Endothelial cell of umbilical vein (primary cell): Measurements from ENCODE around the gene EMP2. TPM values are rescaled to one million over a fixed set of nuclear protein-coding genes. Genes with fewer than 3 reads are reported as not detected.

Source experiments
- BruUV-seq: library from RNA; stranded (reverse); fragments of 400-500 nt; replicated peaks from 2 replicates; lab custom pipeline; 2021; lab: Mats Ljungman, UMichigan
- CTCF ChIA-PET: fragments of 300-600, 350-600 bp; sonication (Branson Sonifier 250); formaldehyde crosslinking; loops from one replicate; lab custom pipeline; 2021; ENCODE audit warnings: antibody characterized with exemption, inconsistent platforms; lab: Charles Lee
- POLR2A ChIA-PET: fragments of 300-600, 350-600 bp; sonication (Branson Sonifier 250); formaldehyde crosslinking; loops from one replicate; lab custom pipeline; 2021; ENCODE audit warnings: antibody characterized with exemption, inconsistent platforms; lab: Charles Lee
- DNase-seq: peaks from one replicate; pipeline ENCODE4 v3.0.0-alpha.2; 2011; ENCODE audit warnings: low read depth, low spot score
- FAIRE-seq: peaks from 2 replicates; lab custom pipeline; 2011; peaks lifted over from hg19 to GRCh38; lab: Jason Lieb, UNC
- H2AFZ ChIP-seq: 2 replicates; pipeline ENCODE4 v1.6.0; 2012; ENCODE audit warnings: low read depth, low read length, control low read depth, inconsistent platforms
- H3K27ac ChIP-seq: 2 replicates; pipeline ENCODE4 v1.5.1; 2011; ENCODE audit warnings: low read depth, mild to moderate bottlenecking, control low read depth, low read length, moderate library complexity; ENCODE audit not compliant: insufficient read depth
- H3K27me3 ChIP-seq, 2 experiments: 2 replicates each; pipeline versions ENCODE4 v1.6.0 to v1.6.1; 2011; ENCODE audit warnings: low read length in 2 of 2, mixed read lengths in 1 of 2; ENCODE audit not compliant: control insufficient read depth in 2 of 2, insufficient read depth in 2 of 2
- H3K36me3 ChIP-seq, 2 experiments: 2 replicates in 1 of 2; 3 replicates in 1 of 2; pipeline ENCODE4 v1.5.1; 2011; ENCODE audit warnings: low read length in 2 of 2, mild to moderate bottlenecking in 1 of 2, moderate library complexity in 1 of 2; ENCODE audit not compliant: control insufficient read depth in 2 of 2, insufficient read depth in 2 of 2; ENCODE audit errors: extremely low read depth in 1 of 2
- H3K4me1 ChIP-seq: 3 replicates; pipeline ENCODE4 v1.5.1; 2011; ENCODE audit warnings: mild to moderate bottlenecking, low read length; ENCODE audit not compliant: control insufficient read depth, insufficient read depth; ENCODE audit errors: extremely low read depth
- H3K4me2 ChIP-seq: 2 replicates; pipeline ENCODE4 v1.6.1; 2011; ENCODE audit warnings: low read length, control low read depth, mixed read lengths; ENCODE audit not compliant: insufficient read depth
- H3K4me3 ChIP-seq, 3 experiments: fragments of 200-600 bp in 1 of 3; sonication (generic), shearing (Covaris generic) in 1 of 3; replicated peaks in 1 of 3; 2 replicates each; pipeline ENCODE4 v1.5.1; 2011 to 2016; ENCODE audit warnings: control low read depth in 3 of 3, low read length in 3 of 3, mild to moderate bottlenecking in 2 of 3, inconsistent platforms in 1 of 3, low read depth in 1 of 3, moderate library complexity in 1 of 3; ENCODE audit not compliant: insufficient read depth in 1 of 3
- H3K79me2 ChIP-seq: 2 replicates; pipeline ENCODE4 v1.6.0; 2012; ENCODE audit warnings: low read length, inconsistent platforms; ENCODE audit not compliant: control insufficient read depth, insufficient read depth
- H3K9ac ChIP-seq: replicated peaks from 2 replicates; pipeline ENCODE3; 2011; ENCODE audit warnings: low read length, control low read depth; ENCODE audit not compliant: insufficient read depth; ENCODE audit errors: extremely low read depth
- H3K9me1 ChIP-seq: replicated peaks from 3 replicates; pipeline ENCODE4 v1.6.0; 2011; ENCODE audit warnings: mild to moderate bottlenecking, low read length; ENCODE audit not compliant: control insufficient read depth, insufficient read depth; ENCODE audit errors: extremely low read depth
- H3K9me3 ChIP-seq: replicated peaks from 2 replicates; pipeline ENCODE4 v1.5.1; 2012; ENCODE audit warnings: low read length, inconsistent platforms; ENCODE audit not compliant: control insufficient read depth, insufficient read depth
- H4K20me1 ChIP-seq: replicated peaks from 2 replicates; pipeline ENCODE3; 2011; ENCODE audit warnings: mild to moderate bottlenecking, low read length; ENCODE audit not compliant: control insufficient read depth, insufficient read depth; ENCODE audit errors: extremely low read depth
- CTCF ChIP-seq, 2 donors: IDR thresholded peaks; 1 replicate in 1 of 2; 2 replicates in 1 of 2; pipeline ENCODE4 v1.5.1; 2011; ENCODE audit warnings: low read length in 2 of 2, mild to moderate bottlenecking in 2 of 2, moderate library complexity in 2 of 2, control low read depth in 1 of 2, inconsistent platforms in 1 of 2, low read depth in 1 of 2; ENCODE audit not compliant: insufficient read depth in 1 of 2; ENCODE audit errors: extremely low read depth in 1 of 2
- EZH2 ChIP-seq: IDR thresholded peaks from 2 replicates; pipeline ENCODE4 v1.6.1; 2012; ENCODE audit warnings: borderline replicate concordance, low read depth, mild to moderate bottlenecking, moderate library complexity, low read length, inconsistent platforms; ENCODE audit not compliant: severe bottlenecking
- FOS ChIP-seq: IDR thresholded peaks from 2 replicates; pipeline ENCODE4 v1.6.1; 2011; ENCODE audit warnings: mild to moderate bottlenecking, low read length, moderate library complexity, borderline replicate concordance; ENCODE audit not compliant: insufficient read depth
- GATA2 ChIP-seq: IDR thresholded peaks from 2 replicates; pipeline ENCODE4 v1.7.0; 2011; ENCODE audit warnings: low read depth, mild to moderate bottlenecking, moderate library complexity, mixed read lengths, low read length; ENCODE audit not compliant: insufficient read length, insufficient read depth
- JUN ChIP-seq: IDR thresholded peaks from 2 replicates; pipeline ENCODE4 v1.6.1; 2011; ENCODE audit warnings: borderline replicate concordance, low read depth; ENCODE audit not compliant: insufficient read length, insufficient read depth
- MAX ChIP-seq: IDR thresholded peaks from 2 replicates; pipeline ENCODE4 v1.6.1; 2011; ENCODE audit not compliant: insufficient read depth, insufficient read length
- MYC ChIP-seq: IDR thresholded peaks from one replicate; pipeline ENCODE4 v1.6.1; 2011; ENCODE audit warnings: mild to moderate bottlenecking, low read depth, low read length
- POLR2A ChIP-seq: IDR thresholded peaks from 2 replicates; pipeline ENCODE4 v1.6.1; 2012; ENCODE audit warnings: low read depth, mild to moderate bottlenecking, control low read depth, low read length
- POLR2AphosphoS5 ChIP-seq: IDR thresholded peaks from 2 replicates; pipeline ENCODE4 v1.6.1; 2012; ENCODE audit warnings: low read depth, mild to moderate bottlenecking, control low read depth, low read length, moderate library complexity; ENCODE audit not compliant: insufficient read depth
- dilution Hi-C: fragments of 300-500 bp; cut with MboI; formaldehyde crosslinking; loops from one replicate; pipeline ENCODE4 v1.15.0; 2019; ENCODE audit warnings: low sequenced_read_pairs; ENCODE audit not compliant: extremely low pct_ligation_motif_present
- intact Hi-C: fragments of 100-400 bp; cut with micrococcal nuclease; formaldehyde crosslinking; loops from one replicate; pipeline ENCODE4 v1.10.0; 2022
- polyA plus RNA-seq, 4 experiments: library from polyadenylated mRNA; depleted of rRNA in 3 of 4; stranded (reverse) in 3 of 4; unstranded in 1 of 4; fragments of >200 nt; gene quantifications; 2 replicates each; pipeline versions ENCODE4 v1.2.1 to v1.2.3, GENCODE V29; 2011 to 2012; ENCODE audit warnings: missing spikeins in 1 of 4
- total RNA-seq: library from RNA; stranded (reverse); gene quantifications from 2 replicates; pipeline ENCODE4 v1.2.3, GENCODE V29; 2021

Gene EMP2
- total and polyA plus RNA-seq, 2 donors (not counting 3 experiments of a cell fraction or from before 2014, with no cell fraction given) = 19.0 to 25.5 TPM

- no peaks in the 10 kb centered on the region for H3K79me2 ChIP-seq
- no peak overlapping the region for H3K4me3 ChIP-seq
- FAIRE-seq = no peak
- H3K36me3 ChIP-seq = no peaks in the 10 kb centered on the region
- no peak overlapping the region for H2AFZ ChIP-seq
- DNase-seq = no peak
- dilution Hi-C loops = no loop called here
- no peaks in the 10 kb centered on the region for H3K4me1 ChIP-seq
- no peaks in the 10 kb centered on the region for H3K9me1 ChIP-seq
- no peak overlapping the region for H3K4me2 ChIP-seq
- POLR2A ChIA-PET = no interaction called here
- intact Hi-C loops = no loop called here
- H3K27ac ChIP-seq = no peak overlapping the region
- no peaks in the 10 kb centered on the region for H3K27me3 ChIP-seq
- CTCF ChIA-PET = interaction anchor here (2.0 kb wide), 1 partner anchor 9 kb away, joined by 8 read pairs; no protein-coding TSS in a partner anchor
- H4K20me1 ChIP-seq = no peaks in the 10 kb centered on the region
- no peaks in the 10 kb centered on the region for H3K9me3 ChIP-seq
- no peak for TF ChIP-seq CTCF (IDR thresholded peaks at IDR 0.05; ENCODE audit: extremely low read depth in 1 of 2, insufficient read depth in 1 of 2, low read depth in 1 of 2, low read length in 2 of 2)
- no peak for TF ChIP-seq POLR2AphosphoS5
- no TSS peak for BruUV-seq
- no peak overlapping the region for H3K9ac ChIP-seq
These were observed 48.8 kb downstream of the EMP2 start for GRCh38 chr16:10531582-10531981.

GRCh38 chr16:10530685-10531084, 49.7 kb downstream of the EMP2 start:
- no peak overlapping the region for H2AFZ ChIP-seq
- H3K4me1 ChIP-seq = no peaks in the 10 kb centered on the region
- no peak overlapping the region for H3K27ac ChIP-seq
- FAIRE-seq (no peak), DNase-seq (no peak)
- H4K20me1 ChIP-seq = no peaks in the 10 kb centered on the region
- TF ChIP-seq MAX = no peak
- no peak for TF ChIP-seq EZH2
- TF ChIP-seq GATA2 = no peak
- TF ChIP-seq MYC = no peak
- TF ChIP-seq POLR2AphosphoS5 = no peak
- TF ChIP-seq FOS = no peak
- TF ChIP-seq POLR2A = no peak
- TF ChIP-seq JUN = no peak
- no peak for TF ChIP-seq CTCF (IDR thresholded peaks at IDR 0.05; ENCODE audit: extremely low read depth in 1 of 2, insufficient read depth in 1 of 2, low read depth in 1 of 2, low read length in 2 of 2)
- H3K9me3 ChIP-seq = no peaks in the 10 kb centered on the region
- ChIA-PET CTCF (interaction anchor here (0.7 to 2.0 kb wide), 2 partner anchors 8 to 387 kb away, joined by 3 to 8 read pairs; no protein-coding TSS in a partner anchor), POLR2A (no interaction called here)
- dilution Hi-C loops = no loop called here
- no peaks in the 10 kb centered on the region for H3K9me1 ChIP-seq
- H3K4me2 ChIP-seq = no peak overlapping the region
- H3K36me3 ChIP-seq = no peaks in the 10 kb centered on the region
- H3K4me3 ChIP-seq = no peak overlapping the region
- H3K27me3 ChIP-seq = no peaks in the 10 kb centered on the region
- BruUV-seq = no TSS peak
- intact Hi-C loops = no loop called here
- H3K9ac ChIP-seq = no peak overlapping the region
- H3K79me2 ChIP-seq = no peaks in the 10 kb centered on the region
